Measurements from ENCODE around the gene NINJ1. TPM values are rescaled to one million over a fixed set of nuclear protein-coding genes. Genes with fewer than 3 reads are reported as not detected.

NINJ1 gene
- total RNA-seq, 4 donors from 2014 or later, result 28.5 to 58.5 (median 45.7) TPM

- in situ Hi-C loops (cut with MboI; ENCODE audit: low sequenced_read_pairs in 4 of 4), result loop anchor here in 1 of 4 donors (25.0 kb wide), 1 partner anchor 363 kb away; the partner anchor contains the start of genes FAM120A and FAM120AOS
- DNase-seq, result peak in 1 of 2 donors; percentile 17
These were observed 34.3 kb downstream of the NINJ1 start for GRCh38 chr9:93099551-93100275.

DNA sequence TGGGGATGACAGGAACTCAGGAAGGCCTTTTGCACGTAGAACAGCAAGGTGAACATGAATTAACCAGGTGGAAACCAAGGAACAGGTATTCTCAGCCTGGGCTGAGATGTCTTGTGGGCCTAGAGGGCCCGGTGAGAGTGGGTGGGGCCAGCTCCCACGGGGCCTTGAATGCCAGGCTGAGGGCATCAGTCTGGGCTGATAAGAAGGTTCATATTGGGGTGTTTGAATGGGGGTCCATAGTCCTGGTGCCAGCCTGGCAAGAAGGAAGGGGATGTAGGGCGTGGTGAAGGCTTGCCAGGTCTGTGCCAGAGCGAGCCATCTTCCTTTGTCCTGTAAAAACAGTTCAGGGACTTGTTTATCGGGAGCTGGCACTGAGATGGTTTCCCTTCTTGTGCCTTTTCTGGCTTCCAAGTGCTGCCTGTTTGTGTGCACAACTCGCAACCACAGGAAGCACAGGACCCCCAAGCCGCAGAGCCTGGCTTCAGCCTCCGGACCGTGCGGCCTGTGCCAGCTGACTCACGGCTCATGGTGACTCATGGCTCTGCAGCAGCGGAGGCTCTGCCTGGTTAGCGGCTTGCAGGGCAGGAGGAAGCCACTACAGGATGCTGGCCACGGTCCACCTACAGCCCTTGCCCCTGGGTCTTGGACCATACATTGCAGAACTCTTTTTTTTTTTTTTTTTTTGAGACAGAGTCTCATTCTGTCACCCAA is 35.7 kb downstream of the NINJ1 start:
- Histone ChIP-seq H3K4me1 (peaks cover 34 to 35% of the 10 kb centered on the region in 2 donors), H3K36me3 (no peaks in the 10 kb centered on the region), H3K9me3 (no peaks in the 10 kb centered on the region), H3K27ac (peak overlapping the region; percentile 91 to 100 (median 98)), H3K4me3 (peak overlapping the region in 3 of 4 donors; percentile 36 to 94 (median 67)), H3K27me3 (no peaks in the 10 kb centered on the region)
- in situ Hi-C loops (cut with MboI; ENCODE audit: low sequenced_read_pairs in 4 of 4), result no loop called here
- ATAC-seq, result peak; percentile 45 to 55
- intact Hi-C loops (cut with DNase I; ENCODE audit: low total_unique reads), result loop anchor here (5.0 to 10.0 kb wide), 5 partner anchors 34 to 1676 kb away; partner anchors contain the start of genes NFIL3, NINJ1 and ZNF484
- TF ChIP-seq, protein P1, sequence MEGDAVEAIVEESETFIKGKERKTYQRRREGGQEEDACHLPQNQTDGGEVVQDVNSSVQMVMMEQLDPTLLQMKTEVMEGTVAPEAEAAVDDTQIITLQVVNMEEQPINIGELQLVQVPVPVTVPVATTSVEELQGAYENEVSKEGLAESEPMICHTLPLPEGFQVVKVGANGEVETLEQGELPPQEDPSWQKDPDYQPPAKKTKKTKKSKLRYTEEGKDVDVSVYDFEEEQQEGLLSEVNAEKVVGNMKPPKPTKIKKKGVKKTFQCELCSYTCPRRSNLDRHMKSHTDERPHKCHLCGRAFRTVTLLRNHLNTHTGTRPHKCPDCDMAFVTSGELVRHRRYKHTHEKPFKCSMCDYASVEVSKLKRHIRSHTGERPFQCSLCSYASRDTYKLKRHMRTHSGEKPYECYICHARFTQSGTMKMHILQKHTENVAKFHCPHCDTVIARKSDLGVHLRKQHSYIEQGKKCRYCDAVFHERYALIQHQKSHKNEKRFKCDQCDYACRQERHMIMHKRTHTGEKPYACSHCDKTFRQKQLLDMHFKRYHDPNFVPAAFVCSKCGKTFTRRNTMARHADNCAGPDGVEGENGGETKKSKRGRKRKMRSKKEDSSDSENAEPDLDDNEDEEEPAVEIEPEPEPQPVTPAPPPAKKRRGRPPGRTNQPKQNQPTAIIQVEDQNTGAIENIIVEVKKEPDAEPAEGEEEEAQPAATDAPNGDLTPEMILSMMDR (IDR thresholded peaks at IDR 0.05 in 4 of 5, conservative IDR thresholded peaks at IDR 0.05 in 1 of 5), result no peak
- TF ChIP-seq POLR2A (IDR thresholded peaks at IDR 0.05), result no peak
- DNase-seq, result peak; percentile 86 to 92

More at GRCh38 chr9:93099551-93100275, 34.3 kb downstream of the NINJ1 start:
- Histone ChIP-seq H3K4me1 (peaks cover 31 to 34% of the 10 kb centered on the region in 2 donors), H3K27ac (peak overlapping the region in 3 of 4 donors; percentile 91 to 100 (median 99)), H3K4me3 (no peak overlapping the region), H3K9me3 (no peaks in the 10 kb centered on the region), H3K27me3 (no peaks in the 10 kb centered on the region), H3K36me3 (no peaks in the 10 kb centered on the region)
- TF ChIP-seq, protein P1 (IDR thresholded peaks at IDR 0.05 in 4 of 5, conservative IDR thresholded peaks at IDR 0.05 in 1 of 5), result no peak
- no peak for TF ChIP-seq POLR2A (IDR thresholded peaks at IDR 0.05)
- intact Hi-C loops (cut with DNase I; ENCODE audit: low total_unique reads), result loop anchor here (5.0 to 10.0 kb wide), 5 partner anchors 33 to 1677 kb away; partner anchors contain the start of genes NFIL3, NINJ1 and ZNF484
- ATAC-seq, result no peak

DNA sequence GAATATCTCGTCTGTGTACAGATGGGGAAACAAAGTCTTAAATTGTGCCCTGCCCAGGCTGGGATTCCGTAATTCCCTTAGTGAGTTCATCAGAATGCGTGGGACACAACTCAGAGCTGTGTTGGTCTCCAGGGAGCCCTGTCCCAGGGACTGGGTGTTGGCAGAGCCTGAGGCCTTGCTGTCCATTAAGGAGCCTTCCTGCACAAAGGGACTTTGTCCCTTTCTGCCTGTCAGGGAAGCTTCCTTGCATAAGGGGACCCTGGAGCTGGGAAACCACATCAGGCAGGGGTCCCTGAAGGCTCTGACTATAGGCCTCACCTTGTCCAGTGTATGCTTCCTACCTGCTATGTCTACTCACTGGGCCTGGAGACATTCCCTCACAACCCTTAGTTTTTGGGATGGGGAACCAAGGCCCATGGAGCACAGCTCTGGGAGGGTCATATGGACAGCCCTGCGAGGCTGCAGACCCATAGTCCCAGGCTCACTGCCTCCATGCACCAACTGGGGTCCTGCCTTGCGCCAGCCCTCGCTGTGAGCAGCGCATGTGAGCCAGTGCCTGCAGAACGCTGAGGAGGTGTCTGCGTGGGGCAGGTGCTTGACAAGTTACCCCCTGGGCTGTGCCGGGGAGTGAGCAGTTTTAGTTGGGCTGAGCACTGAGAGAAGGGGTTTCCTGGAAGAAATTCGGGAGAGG is 36.4 kb downstream of the NINJ1 start:
- H3K27me3 ChIP-seq, result no peaks in the 10 kb centered on the region
- peaks cover 35 to 37% of the 10 kb centered on the region in 2 donors for H3K4me1 ChIP-seq
- H3K4me3 ChIP-seq, result peak overlapping the region; percentile 67 to 96 (median 90)
- no peaks in the 10 kb centered on the region for H3K36me3 ChIP-seq
- ATAC-seq, result no peak
- TF ChIP-seq, protein P1 (IDR thresholded peaks at IDR 0.05 in 4 of 5, conservative IDR thresholded peaks at IDR 0.05 in 1 of 5), result no peak
- TF ChIP-seq POLR2A (IDR thresholded peaks at IDR 0.05), result no peak
- intact Hi-C loops (cut with DNase I; ENCODE audit: low total_unique reads) (loop anchor here (1.0 to 10.0 kb wide), 7 partner anchors 35 to 1675 kb away; partner anchors contain the start of genes IARS1, NFIL3, NINJ1 and ZNF484), in situ Hi-C loops (cut with MboI; ENCODE audit: low sequenced_read_pairs in 4 of 4) (no loop called here)
- H3K9me3 ChIP-seq, result no peaks in the 10 kb centered on the region
- H3K27ac ChIP-seq, result peak overlapping the region; percentile 91 to 100 (median 98)
- DNase-seq, result peak in 1 of 2 donors; percentile 28

DNA sequence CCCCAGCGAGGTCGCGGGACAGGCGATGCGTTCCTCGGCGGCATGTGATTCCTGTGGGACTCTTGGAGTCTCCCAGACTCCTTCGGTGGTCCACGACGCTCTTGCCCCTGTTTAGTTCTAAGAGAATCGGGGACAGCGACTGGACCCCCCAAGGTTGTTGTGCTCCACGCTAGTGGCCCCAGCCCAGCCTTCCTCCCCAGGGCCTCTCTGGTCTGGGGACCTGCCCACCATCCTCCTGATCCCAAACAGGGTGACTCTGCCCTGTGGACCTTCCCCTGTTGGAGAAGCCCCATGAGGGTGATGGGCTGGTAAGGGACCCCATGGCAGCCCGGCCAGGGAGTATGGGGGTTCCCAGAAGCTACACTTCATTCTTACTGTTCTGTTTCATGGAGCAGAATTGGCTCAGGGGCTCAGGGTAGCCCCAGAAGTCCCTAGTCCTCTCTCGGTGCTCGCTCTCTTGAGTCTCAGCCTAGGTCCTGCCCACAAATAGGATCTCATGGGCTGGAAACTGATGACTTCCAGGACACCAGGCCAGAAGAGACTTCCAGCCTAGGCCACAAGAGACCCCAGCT is 37.2 kb downstream of the NINJ1 start:
- DNase-seq (peak in 1 of 2 donors; percentile 18), ATAC-seq (no peak)
- no peaks in the 10 kb centered on the region for H3K9me3 ChIP-seq
- in situ Hi-C loops (cut with MboI; ENCODE audit: low sequenced_read_pairs in 4 of 4) (no loop called here), intact Hi-C loops (cut with DNase I; ENCODE audit: low total_unique reads) (loop anchor here (1.0 to 10.0 kb wide), 7 partner anchors 35 to 1675 kb away; partner anchors contain the start of genes IARS1, NFIL3, NINJ1 and ZNF484)
- TF ChIP-seq, protein P1 (IDR thresholded peaks at IDR 0.05 in 4 of 5, conservative IDR thresholded peaks at IDR 0.05 in 1 of 5), result no peak
- no peak for TF ChIP-seq POLR2A (IDR thresholded peaks at IDR 0.05)
- H3K27me3 ChIP-seq, result no peaks in the 10 kb centered on the region
- peak overlapping the region; percentile 91 to 100 (median 98) for H3K27ac ChIP-seq
- H3K4me3 ChIP-seq, result peak overlapping the region; percentile 67 to 96 (median 90)
- peaks cover 35 to 43% of the 10 kb centered on the region in 2 donors for H3K4me1 ChIP-seq
- no peaks in the 10 kb centered on the region for H3K36me3 ChIP-seq
